GM12878 (cell line): ENCODE results near the gene UBE2D3. TPM values are rescaled to one million over a fixed set of nuclear protein-coding genes. Genes with fewer than 3 reads are reported as not detected.

Experiments used
- polyA plus RNA-seq, 11 experiments: library from polyadenylated mRNA; depleted of rRNA in 4 of 11; unstranded in 6 of 11; stranded (reverse) in 5 of 11; fragments of >200 nt; fragmentation: Nextera tagmentation in 4 of 11; fragmentation: Illumina TruSeq in 1 of 11; extraction: Ambion mirVana in 4 of 11; extraction: Trizol in 1 of 11; gene quantifications; 1 replicate in 1 of 11; 2 replicates in 10 of 11; pipeline versions ENCODE4 v1.2.1 to v1.2.3, GENCODE V29; 2011 to 2016; ENCODE audit warnings: inconsistent platforms in 2 of 11, missing spikeins in 2 of 11, low read depth in 1 of 11
- small RNA-seq: library from RNA; depleted of rRNA; stranded (forward); fragments of <200 nt; gene quantifications from one replicate; pipeline ENCODE3, GENCODE V24; 2014
- total RNA-seq, 4 experiments: library from RNA; depleted of rRNA in 3 of 4; stranded (reverse); fragments of >200 nt in 3 of 4; fragmentation: Illumina TruSeq in 1 of 4; extraction: Trizol in 1 of 4; gene quantifications; 2 replicates each; pipeline versions ENCODE4 v1.2.1 to v1.2.3, GENCODE V29; 2013 to 2021

Gene UBE2D3
- total and polyA plus RNA-seq, 10 of the 15 experiments (the other 5 are each of a cell fraction or from before 2014, with no cell fraction given): 162 to 572 (median 395) TPM

Small RNA genes lying within 50 kb of the gene (small RNA-seq; reads per million reads assigned to genes)
- not detected for gene RNU7-151P

Other genes with a start within 250 kb of the UBE2D3 start
- gene MANBA, start 66.6 kb downstream of the UBE2D3 start, total RNA-seq (2014; rRNA removed): 18.6 and 24.3 TPM in 2 replicates
- gene MANBA, start 66.6 kb downstream of the UBE2D3 start, total RNA-seq (2014; rRNA removed; fragmentation: Illumina TruSeq; extraction: Trizol): 18.2 and 19.0 TPM in 2 replicates
- 13.6 and 13.8 TPM in 2 replicates for gene MANBA, start 66.6 kb downstream of the UBE2D3 start, total RNA-seq (2021)
- gene MANBA, start 66.6 kb downstream of the UBE2D3 start, polyA plus RNA-seq (2011; rRNA removed): 14.7 and 15.6 TPM in 2 replicates
- 12.1 and 16.9 TPM in 2 replicates for gene MANBA, start 66.6 kb downstream of the UBE2D3 start, polyA plus RNA-seq (2014; fragmentation: Illumina TruSeq; extraction: Trizol)
- 1 to 10 TPM; 3.8 to 6.9 TPM for gene MANBA, start 66.6 kb downstream of the UBE2D3 start, polyA plus RNA-seq (2014; fragmentation: Nextera tagmentation; extraction: Ambion mirVana)
- gene MANBA, start 66.6 kb downstream of the UBE2D3 start, polyA plus RNA-seq (2014; rRNA removed): 8.5 and 10.4 TPM in 2 replicates
- gene MANBA, start 66.6 kb downstream of the UBE2D3 start, polyA plus RNA-seq (2016; fragmentation: Nextera tagmentation; extraction: Ambion mirVana): 10 to 100 TPM; 11.9 to 13.0 TPM
- 33.4 and 39.6 TPM in 2 replicates for gene CISD2, start 41.4 kb upstream of the UBE2D3 start, total RNA-seq (2014; rRNA removed)
- gene CISD2, start 41.4 kb upstream of the UBE2D3 start, total RNA-seq (2014; rRNA removed; fragmentation: Illumina TruSeq; extraction: Trizol): 34.0 and 35.4 TPM in 2 replicates
- 29.1 and 31.7 TPM in 2 replicates for gene CISD2, start 41.4 kb upstream of the UBE2D3 start, total RNA-seq (2021)
- gene CISD2, start 41.4 kb upstream of the UBE2D3 start, polyA plus RNA-seq (2011; rRNA removed): 42.4 and 75.5 TPM in 2 replicates
- 31.4 and 36.2 TPM in 2 replicates for gene CISD2, start 41.4 kb upstream of the UBE2D3 start, polyA plus RNA-seq (2014; fragmentation: Illumina TruSeq; extraction: Trizol)
- gene CISD2, start 41.4 kb upstream of the UBE2D3 start, polyA plus RNA-seq (2014; fragmentation: Nextera tagmentation; extraction: Ambion mirVana): 10 to 100 TPM; 52.3 to 55.9 TPM
- 28.6 and 29.5 TPM in 2 replicates for gene CISD2, start 41.4 kb upstream of the UBE2D3 start, polyA plus RNA-seq (2014; rRNA removed)
- 100 to 1,000 TPM; 128 to 132 TPM for gene CISD2, start 41.4 kb upstream of the UBE2D3 start, polyA plus RNA-seq (2016; fragmentation: Nextera tagmentation; extraction: Ambion mirVana)
- gene SLC9B1, start 192.2 kb upstream of the UBE2D3 start, total RNA-seq (2014; rRNA removed): 1.2 and 2.5 TPM in 2 replicates
- 1.5 and 1.9 TPM in 2 replicates for gene SLC9B1, start 192.2 kb upstream of the UBE2D3 start, total RNA-seq (2014; rRNA removed; fragmentation: Illumina TruSeq; extraction: Trizol)
- gene SLC9B1, start 192.2 kb upstream of the UBE2D3 start, total RNA-seq (2021): 1.0 and 2.2 TPM in 2 replicates
- gene SLC9B1, start 192.2 kb upstream of the UBE2D3 start, polyA plus RNA-seq (2011; rRNA removed): 3.5 and 4.7 TPM in 2 replicates
- gene SLC9B1, start 192.2 kb upstream of the UBE2D3 start, polyA plus RNA-seq (2014; fragmentation: Illumina TruSeq; extraction: Trizol): 1.1 and 2.6 TPM in 2 replicates
- 1 to 10 TPM; 1.9 to 2.1 TPM for gene SLC9B1, start 192.2 kb upstream of the UBE2D3 start, polyA plus RNA-seq (2014; fragmentation: Nextera tagmentation; extraction: Ambion mirVana)
- 1.2 and 2.5 TPM in 2 replicates for gene SLC9B1, start 192.2 kb upstream of the UBE2D3 start, polyA plus RNA-seq (2014; rRNA removed)
- gene SLC9B1, start 192.2 kb upstream of the UBE2D3 start, polyA plus RNA-seq (2016; fragmentation: Nextera tagmentation; extraction: Ambion mirVana): 1 to 10 TPM; 1.6 to 1.8 TPM
- gene SLC9B2, start 249.2 kb upstream of the UBE2D3 start, total RNA-seq (2014; rRNA removed): 25.0 and 27.6 TPM in 2 replicates
- 25.2 and 26.7 TPM in 2 replicates for gene SLC9B2, start 249.2 kb upstream of the UBE2D3 start, total RNA-seq (2014; rRNA removed; fragmentation: Illumina TruSeq; extraction: Trizol)
- gene SLC9B2, start 249.2 kb upstream of the UBE2D3 start, total RNA-seq (2021): 25.7 TPM in 2 replicates
- 15.8 and 20.4 TPM in 2 replicates for gene SLC9B2, start 249.2 kb upstream of the UBE2D3 start, polyA plus RNA-seq (2011; rRNA removed)
- gene SLC9B2, start 249.2 kb upstream of the UBE2D3 start, polyA plus RNA-seq (2014; fragmentation: Illumina TruSeq; extraction: Trizol): 27.7 and 35.1 TPM in 2 replicates
- 10 to 100 TPM in 1 of 2 experiments, 1 to 10 TPM in 1; 8.9 to 10.7 TPM for gene SLC9B2, start 249.2 kb upstream of the UBE2D3 start, polyA plus RNA-seq (2014; fragmentation: Nextera tagmentation; extraction: Ambion mirVana)
- 22.3 and 24.5 TPM in 2 replicates for gene SLC9B2, start 249.2 kb upstream of the UBE2D3 start, polyA plus RNA-seq (2014; rRNA removed)
- 10 to 100 TPM; 30.6 to 32.5 TPM for gene SLC9B2, start 249.2 kb upstream of the UBE2D3 start, polyA plus RNA-seq (2016; fragmentation: Nextera tagmentation; extraction: Ambion mirVana)